ENCODE data around the gene RGS9. TPM values are rescaled to one million over a fixed set of nuclear protein-coding genes. Genes with fewer than 3 reads are reported as not detected.

RGS9 gene
- total and polyA plus RNA-seq, 10 of the 15 experiments (the other 5 are each of a cell fraction or from before 2014, with no cell fraction given), result 1.1 to 10.6 (median 5.6) TPM

- no peak for TF ChIP-seq BCLAF1 (IDR thresholded peaks at IDR 0.05)
Observed at GRCh38 chr17:65158622-65159021, 21.5 kb downstream of the RGS9 start (continued).

- Histone ChIP-seq H3K9me3 (replicated peaks; ENCODE audit: control insufficient read depth, insufficient read depth, low read length) (no peaks in the 10 kb centered on the region), H3K4me2 (ENCODE audit: control insufficient read depth, insufficient read depth) (no peak overlapping the region), H3K79me2 (ENCODE audit: control insufficient read depth, insufficient read depth, low read length) (no peaks in the 10 kb centered on the region), H3K27me3 (replicated peaks in 1 of 2; ENCODE audit: control insufficient read depth in 2 of 2, insufficient read depth in 2 of 2, low read length in 1 of 2) (no peaks in the 10 kb centered on the region), H3K36me3 (ENCODE audit: control insufficient read depth in 2 of 2, insufficient read depth in 2 of 2, low read length in 1 of 2) (no peaks in the 10 kb centered on the region; a peak in 1 of 4 replicates), H4K20me1 (ENCODE audit: control insufficient read depth, insufficient read depth) (no peaks in the 10 kb centered on the region), H3K4me1 (ENCODE audit: control insufficient read depth, insufficient read depth, low read length) (peaks cover 20% of the 10 kb centered on the region), H3K9ac (ENCODE audit: control insufficient read depth, insufficient read depth, low read length) (no peak overlapping the region), H3K27ac (ENCODE audit: control insufficient read depth, insufficient read depth) (no peak overlapping the region), H2AFZ (ENCODE audit: control insufficient read depth, low read depth, low read length) (no peak overlapping the region), H3K4me3 (no peak overlapping the region)
- DNase-seq (ENCODE audit: low read depth, low spot score), result no peak
- BruUV-seq (replicated peaks), result no TSS peak
- FAIRE-seq, result no peak
- ChIA-PET SMC1A (ENCODE audit: uncharacterized antibody, unreplicated experiment) (interaction anchor here (1.0 kb wide), 1 partner anchor 60 kb away, joined by 3 read pairs; no protein-coding TSS in a partner anchor), RAD21 (ENCODE audit: unreplicated experiment) (no interaction called here), POLR2A (no interaction called here), CTCF (no interaction called here)
- 77% methylated on average over 6 of the region's 6 CpGs for WGBS (ENCODE audit: insufficient coverage, insufficient replicate concordance, low lambda C conversion rate, missing lambda C conversion rate)
- no peak for ATAC-seq
- intact Hi-C loops (cut with micrococcal nuclease; ENCODE audit: unreplicated experiment) (no loop called here), in situ Hi-C loops (cut with MboI) (no loop called here)
- TF ChIP-seq MEF2A (IDR thresholded peaks at IDR 0.05; ENCODE audit: insufficient read depth, low read depth, low read length) (no peak), NFIC (IDR thresholded peaks at IDR 0.05; ENCODE audit: low read depth, low read length) (no peak), ZBTB11 (CRISPR knock-in tag; IDR thresholded peaks at IDR 0.05) (no peak), ATF7 (IDR thresholded peaks at IDR 0.05; ENCODE audit: low read depth) (no peak), MAX (IDR thresholded peaks at IDR 0.05; ENCODE audit: low read depth, low read length) (no peak), NR2C1 (IDR thresholded peaks at IDR 0.05) (no peak), NFYA (IDR thresholded peaks at IDR 0.05; ENCODE audit: borderline replicate concordance, low read depth, low read length) (no peak), CEBPZ (IDR thresholded peaks at IDR 0.05; ENCODE audit: low read depth, low read length) (no peak), MYB (IDR thresholded peaks at IDR 0.05; ENCODE audit: borderline replicate concordance, low read depth, low read length) (no peak), SUZ12 (IDR thresholded peaks at IDR 0.05; ENCODE audit: unreplicated experiment) (no peak), JUND (IDR thresholded peaks at IDR 0.05; ENCODE audit: low read depth, low read length) (no peak), PAX8 (IDR thresholded peaks at IDR 0.05) (no peak), CBX5 (IDR thresholded peaks at IDR 0.05; ENCODE audit: low read depth) (no peak)
Observed at GRCh38 chr17:65160516-65160915, 23.3 kb downstream of the RGS9 start.

Data from GM12878 (cell line).